ENCODE data around the gene KRTAP12-4.
"Not testable (repeated sequence)": the region's sequence is repeated elsewhere in the genome, so short reads cannot be mapped to it uniquely, and the experiment has no call there.

KRTAP12-4 gene

GRCh38 chr21:44650973-44651675 is 3.3 kb downstream of the KRTAP12-4 start:
- H3K27me3 Mint-ChIP-seq, result no peaks in the 10 kb centered on the region
- H3K4me1 Mint-ChIP-seq (ENCODE audit: low read depth), result peaks cover 24% of the 10 kb centered on the region
- H3K27ac Mint-ChIP-seq, result no peak overlapping the region
- H3K4me3 Mint-ChIP-seq, result no peak overlapping the region
- H3K9me3 Mint-ChIP-seq, result peaks cover 3% of the 10 kb centered on the region
- H3K36me3 Mint-ChIP-seq (ENCODE audit: low read depth), result peaks cover 1% of the 10 kb centered on the region

DNA sequence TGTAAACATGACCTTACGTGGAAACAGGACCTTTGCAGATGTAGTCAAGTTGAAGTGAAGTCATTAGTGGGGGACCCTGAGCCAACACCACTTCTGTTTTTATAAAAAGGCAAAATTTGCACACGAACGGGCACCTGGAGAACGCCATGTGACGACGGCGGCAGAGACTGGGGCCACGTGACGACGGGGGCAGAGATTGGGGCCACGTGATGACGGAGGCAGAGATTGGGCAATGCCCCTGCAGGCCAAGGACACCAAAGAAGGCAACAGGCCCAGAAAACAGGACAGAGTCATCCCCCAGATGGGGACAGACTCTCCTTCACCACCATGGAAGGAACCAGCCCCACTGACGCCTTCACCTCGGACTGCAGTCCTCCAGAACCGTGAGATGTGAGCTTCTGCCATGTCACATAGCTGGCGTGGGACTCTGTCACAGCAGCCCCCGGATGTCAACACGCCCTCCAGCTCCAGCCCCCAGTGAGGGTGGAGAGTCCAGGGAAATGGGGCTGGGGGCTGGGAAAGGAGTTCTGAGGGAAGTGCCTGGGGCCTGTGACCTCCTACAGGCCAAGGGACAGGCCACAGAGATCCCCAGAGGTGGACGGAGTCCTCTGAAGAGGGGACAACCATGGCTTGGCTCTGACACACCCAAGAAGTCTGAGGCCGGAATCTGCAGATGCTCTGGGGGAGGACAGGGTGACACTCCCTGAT is 4.0 kb downstream of the KRTAP12-4 start:
- Mint-ChIP-seq H3K4me3 (no peak overlapping the region), H3K36me3 (ENCODE audit: low read depth) (no peaks in the 10 kb centered on the region), H3K9me3 (no peaks in the 10 kb centered on the region), H3K27me3 (no peaks in the 10 kb centered on the region), H3K27ac (no peak overlapping the region), H3K4me1 (ENCODE audit: low read depth) (peaks cover 18% of the 10 kb centered on the region)

GRCh38 chr21:44649521-44650100 is 4.8 kb downstream of the KRTAP12-4 start:
- Mint-ChIP-seq H3K27ac (no peak overlapping the region), H3K27me3 (no peaks in the 10 kb centered on the region), H3K36me3 (ENCODE audit: low read depth) (peaks cover 5% of the 10 kb centered on the region), H3K4me3 (no peak overlapping the region), H3K4me1 (ENCODE audit: low read depth) (peaks cover 11% of the 10 kb centered on the region), H3K9me3 (peaks cover 6% of the 10 kb centered on the region)

DNA sequence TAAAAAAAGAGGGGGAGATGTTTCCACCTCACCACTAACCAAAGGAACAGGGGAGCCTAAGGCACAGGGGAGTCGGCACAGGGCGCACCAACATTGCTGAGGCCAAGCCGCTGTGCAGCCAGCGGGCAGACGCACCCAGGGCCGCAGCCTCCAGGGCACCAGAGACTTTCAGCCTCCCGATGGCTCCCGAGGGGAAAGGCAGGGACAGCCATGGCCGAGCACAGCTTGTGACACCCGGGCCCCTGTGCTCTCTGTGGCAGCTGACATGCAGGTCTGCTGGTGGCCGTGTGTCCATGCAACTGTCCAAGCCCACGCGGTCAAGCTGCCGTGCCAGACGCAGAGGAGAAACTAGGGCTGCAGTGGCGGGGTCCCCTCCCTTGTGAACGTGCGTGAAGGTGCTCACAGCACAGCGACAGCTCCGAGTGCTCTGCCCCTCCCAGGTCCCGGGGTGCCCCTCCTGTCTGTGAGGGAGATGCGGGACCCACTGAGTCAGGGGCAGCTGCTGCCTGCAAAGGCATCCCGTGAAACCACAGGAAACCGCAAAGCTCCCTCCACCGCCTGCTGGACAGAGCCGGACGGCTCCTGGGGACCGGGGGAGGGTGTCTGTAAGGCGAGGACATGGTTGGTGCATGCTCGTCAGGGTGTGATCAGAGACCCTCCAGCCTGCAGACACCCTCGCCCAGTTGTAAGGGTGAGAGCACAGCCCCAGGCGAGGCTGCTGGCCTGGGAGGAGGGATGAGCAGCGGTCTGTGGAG is 5.7 kb downstream of the KRTAP12-4 start:
- Mint-ChIP-seq H3K27ac (no peak overlapping the region), H3K9me3 (peaks cover 15% of the 10 kb centered on the region), H3K27me3 (no peaks in the 10 kb centered on the region), H3K4me1 (ENCODE audit: low read depth) (peaks cover 2% of the 10 kb centered on the region), H3K4me3 (no peak overlapping the region), H3K36me3 (ENCODE audit: low read depth) (peaks cover 10% of the 10 kb centered on the region)

GRCh38 chr21:44647222-44647552 is 7.3 kb downstream of the KRTAP12-4 start:
- H3K4me3 Mint-ChIP-seq, result no peak overlapping the region
- H3K4me1 Mint-ChIP-seq (ENCODE audit: low read depth), result no peaks in the 10 kb centered on the region
- H3K27me3 Mint-ChIP-seq, result no peaks in the 10 kb centered on the region
- no peak overlapping the region for H3K27ac Mint-ChIP-seq
- peaks cover 28% of the 10 kb centered on the region for H3K9me3 Mint-ChIP-seq
- peaks cover 10% of the 10 kb centered on the region for H3K36me3 Mint-ChIP-seq (ENCODE audit: low read depth)

- H3K27me3 Mint-ChIP-seq; H3K27ac Mint-ChIP-seq; H3K4me3 Mint-ChIP-seq; H3K4me1 Mint-ChIP-seq (ENCODE audit: low read depth): not testable (repeated sequence)
- Mint-ChIP-seq H3K9me3 (peaks cover 31% of the 10 kb centered on the region), H3K36me3 (ENCODE audit: low read depth) (peaks cover 10% of the 10 kb centered on the region)
Observed at GRCh38 chr21:44646366-44647221, 7.9 kb downstream of the KRTAP12-4 start, which contains the start of gene KRTAP10-11. Gene KRTAP10-11 (plus strand): TSS chr21:44646414. CDS start chr21:44646459, 45 bp downstream.

- Mint-ChIP-seq H3K36me3 (ENCODE audit: low read depth) (peaks cover 10% of the 10 kb centered on the region), H3K27me3 (peaks cover 3% of the 10 kb centered on the region), H3K27ac (no peak overlapping the region), H3K4me3 (no peak overlapping the region), H3K9me3 (peaks cover 45% of the 10 kb centered on the region), H3K4me1 (ENCODE audit: low read depth) (no peaks in the 10 kb centered on the region)
Observed at GRCh38 chr21:44644878-44645277, 9.6 kb downstream of the KRTAP12-4 start.

DNA sequence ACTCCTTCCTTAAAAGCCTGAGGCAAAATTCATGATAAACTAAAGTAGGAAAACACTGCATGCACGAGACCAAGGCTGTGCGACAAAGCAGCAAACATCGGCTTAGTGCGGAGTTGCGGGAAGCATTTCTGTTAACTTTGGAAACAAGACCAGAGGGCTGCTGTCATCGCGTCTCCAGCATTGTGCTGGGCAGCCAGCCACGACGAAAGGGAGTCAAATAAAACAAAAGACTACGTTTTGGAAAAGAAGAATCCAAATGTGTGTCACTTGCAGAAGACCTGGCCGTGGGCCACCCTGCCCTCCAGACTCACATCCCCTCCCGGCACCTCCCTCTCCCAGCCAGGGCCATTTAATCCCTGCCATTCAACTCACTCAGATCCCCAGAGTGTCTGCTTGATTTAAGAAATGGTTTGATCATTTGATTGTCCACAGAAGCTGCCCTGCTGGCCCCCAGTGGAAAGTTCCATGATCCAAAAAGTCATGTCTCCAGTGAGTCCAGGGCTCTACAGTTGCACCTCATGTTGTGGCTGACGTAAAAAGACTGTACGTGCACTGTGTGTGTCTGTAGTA is 10.6 kb downstream of the KRTAP12-4 start:
- H3K9me3 Mint-ChIP-seq, result peaks cover 46% of the 10 kb centered on the region
- peaks cover 10% of the 10 kb centered on the region for H3K36me3 Mint-ChIP-seq (ENCODE audit: low read depth)
- H3K27me3 Mint-ChIP-seq, result peaks cover 3% of the 10 kb centered on the region
- no peaks in the 10 kb centered on the region for H3K4me1 Mint-ChIP-seq (ENCODE audit: low read depth)
- H3K27ac Mint-ChIP-seq, result no peak overlapping the region
- H3K4me3 Mint-ChIP-seq, result no peak overlapping the region

- Mint-ChIP-seq H3K27me3 (peaks cover 3% of the 10 kb centered on the region), H3K36me3 (ENCODE audit: low read depth) (peaks cover 10% of the 10 kb centered on the region), H3K4me3 (no peak overlapping the region), H3K4me1 (ENCODE audit: low read depth) (no peaks in the 10 kb centered on the region), H3K27ac (no peak overlapping the region), H3K9me3 (peaks cover 46% of the 10 kb centered on the region)
Observed at GRCh38 chr21:44640761-44641160, 13.7 kb downstream of the KRTAP12-4 start.

DNA sequence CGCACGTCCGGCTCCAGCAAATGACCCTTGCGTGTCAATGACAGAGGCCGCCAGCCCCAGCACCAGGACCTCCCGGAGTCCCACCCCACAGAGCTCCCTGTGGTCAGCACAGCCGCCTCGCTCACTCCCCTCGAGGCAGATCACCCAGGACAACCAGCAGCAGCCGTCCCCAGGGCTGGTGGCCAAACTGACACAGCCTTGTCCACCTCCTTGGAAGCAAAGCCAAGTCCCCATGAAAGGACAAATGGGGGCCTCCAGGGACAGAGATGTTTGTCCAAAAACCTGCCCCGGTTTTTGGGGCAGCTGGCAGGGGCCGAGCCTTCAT is 15.2 kb downstream of the KRTAP12-4 start:
- Mint-ChIP-seq H3K9me3 (peaks cover 36% of the 10 kb centered on the region), H3K4me3 (no peak overlapping the region), H3K36me3 (ENCODE audit: low read depth) (peaks cover 1% of the 10 kb centered on the region)

GRCh38 chr21:44638506-44639330 is 15.7 kb downstream of the KRTAP12-4 start:
- H3K27me3 Mint-ChIP-seq; H3K27ac Mint-ChIP-seq; H3K4me1 Mint-ChIP-seq (ENCODE audit: low read depth); H3K36me3 Mint-ChIP-seq (ENCODE audit: low read depth); H3K4me3 Mint-ChIP-seq: not testable (repeated sequence)
- peaks cover 31% of the 10 kb centered on the region for H3K9me3 Mint-ChIP-seq

More for the DNA sequence above, 15.2 kb downstream of the KRTAP12-4 start:
- H3K27ac Mint-ChIP-seq, result no peak overlapping the region
- H3K4me1 Mint-ChIP-seq (ENCODE audit: low read depth), result no peaks in the 10 kb centered on the region
- H3K27me3 Mint-ChIP-seq, result peaks cover 3% of the 10 kb centered on the region

GRCh38 chr21:44637851-44638348 is 16.6 kb downstream of the KRTAP12-4 start:
- H3K4me1 Mint-ChIP-seq (ENCODE audit: low read depth); H3K36me3 Mint-ChIP-seq (ENCODE audit: low read depth); H3K4me3 Mint-ChIP-seq; H3K27ac Mint-ChIP-seq; H3K27me3 Mint-ChIP-seq: not testable (repeated sequence)
- H3K9me3 Mint-ChIP-seq, result peaks cover 28% of the 10 kb centered on the region

GRCh38 chr21:44637018-44637850 is 17.2 kb downstream of the KRTAP12-4 start, which contains the start of gene KRTAP10-10:
Gene KRTAP10-10 (plus strand): TSS chr21:44637356. CDS start chr21:44637418, 62 bp downstream.
- Mint-ChIP-seq H3K4me3 (no peak within 1 kb of the TSS), H3K9me3 (peaks cover 25% of the 10 kb centered on the region), H3K4me1 (ENCODE audit: low read depth) (no peaks in the 10 kb centered on the region), H3K36me3 (ENCODE audit: low read depth) (no peaks in the 10 kb centered on the region), H3K27me3 (peaks cover 3% of the 10 kb centered on the region), H3K27ac (no peak within 1 kb of the TSS)
